ENCODE data around the gene PDXK. TPM values are rescaled to one million over a fixed set of nuclear protein-coding genes. Genes with fewer than 3 reads are reported as not detected.

The PDXK gene
- total and polyA plus RNA-seq, 2 donors (not counting 3 experiments of a cell fraction or from before 2014, with no cell fraction given): 44.2 to 59.1 TPM

GRCh38 chr21:43778469-43779335 lies 59.8 kb downstream of the PDXK start:
- no peak overlapping the region for H2AFZ ChIP-seq (ENCODE audit: low read depth, low read length)
- H3K4me1 ChIP-seq (ENCODE audit: control insufficient read depth, extremely low read depth, insufficient read depth, low read length): peaks cover 9% of the 10 kb centered on the region
- H3K27me3 ChIP-seq (ENCODE audit: control insufficient read depth in 2 of 2, insufficient read depth in 2 of 2, low read length in 2 of 2): peaks cover 2% of the 10 kb centered on the region in 2 experiments
- no TSS peak for BruUV-seq (replicated peaks)
- peaks cover 3 to 4% of the 10 kb centered on the region in 2 experiments for H3K36me3 ChIP-seq (ENCODE audit: control insufficient read depth in 2 of 2, extremely low read depth in 1 of 2, insufficient read depth in 2 of 2, low read length in 2 of 2)
- FAIRE-seq: no peak
- H3K9me1 ChIP-seq (replicated peaks; ENCODE audit: control insufficient read depth, extremely low read depth, insufficient read depth, low read length): no peaks in the 10 kb centered on the region
- H3K4me3 ChIP-seq (replicated peaks in 1 of 3; ENCODE audit: insufficient read depth in 1 of 3, low read depth in 1 of 3, low read length in 3 of 3): no peak overlapping the region
- ChIA-PET CTCF (interaction anchor here (1.4 kb wide), 1 partner anchor 197 kb away, joined by 4 read pairs; no protein-coding TSS in a partner anchor), POLR2A (no interaction called here)
- H3K9me3 ChIP-seq (replicated peaks; ENCODE audit: control insufficient read depth, insufficient read depth, low read length): no peaks in the 10 kb centered on the region
- no peak overlapping the region for H3K9ac ChIP-seq (replicated peaks; ENCODE audit: extremely low read depth, insufficient read depth, low read length)
- peaks cover 18% of the 10 kb centered on the region for H3K79me2 ChIP-seq (ENCODE audit: control insufficient read depth, insufficient read depth, low read length)
- dilution Hi-C loops (cut with MboI; ENCODE audit: extremely low pct_ligation_motif_present, low sequenced_read_pairs): no loop called here
- TF ChIP-seq EZH2 (IDR thresholded peaks at IDR 0.05; ENCODE audit: borderline replicate concordance, low read depth, low read length, severe bottlenecking) (no peak), MYC (IDR thresholded peaks at IDR 0.05; ENCODE audit: low read depth, low read length) (no peak), MAX (IDR thresholded peaks at IDR 0.05; ENCODE audit: insufficient read depth, insufficient read length) (no peak), GATA2 (IDR thresholded peaks at IDR 0.05; ENCODE audit: insufficient read depth, insufficient read length, low read depth, low read length) (no peak), POLR2A (IDR thresholded peaks at IDR 0.05; ENCODE audit: low read depth, low read length) (no peak), JUN (IDR thresholded peaks at IDR 0.05; ENCODE audit: borderline replicate concordance, insufficient read depth, insufficient read length, low read depth) (no peak), FOS (IDR thresholded peaks at IDR 0.05; ENCODE audit: borderline replicate concordance, insufficient read depth, low read length) (no peak), CTCF (IDR thresholded peaks at IDR 0.05; ENCODE audit: extremely low read depth in 1 of 2, insufficient read depth in 1 of 2, low read depth in 1 of 2, low read length in 2 of 2) (no peak), POLR2AphosphoS5 (IDR thresholded peaks at IDR 0.05; ENCODE audit: insufficient read depth, low read depth, low read length) (no peak)
- no peak overlapping the region for H3K27ac ChIP-seq (ENCODE audit: insufficient read depth, low read depth, low read length)
- H3K4me2 ChIP-seq (ENCODE audit: insufficient read depth, low read length): no peak overlapping the region
- no peak for DNase-seq (ENCODE audit: low read depth, low spot score)
- no peaks in the 10 kb centered on the region for H4K20me1 ChIP-seq (replicated peaks; ENCODE audit: control insufficient read depth, extremely low read depth, insufficient read depth, low read length)
- intact Hi-C loops (cut with micrococcal nuclease): loop anchor here (10.0 kb wide), 1 partner anchor 114 kb away; no protein-coding TSS in a partner anchor

Measured in endothelial cell of umbilical vein (primary cell).